H7 (cell line): ENCODE measurements around the gene SMIM3. TPM values are rescaled to one million over a fixed set of nuclear protein-coding genes. Genes with fewer than 3 reads are reported as not detected.
"Not testable (repeated sequence)": the region's sequence is repeated elsewhere in the genome, so short reads cannot be mapped to it uniquely, and the experiment has no call there.

ENCODE experiments used
- DNase-seq: peaks from one replicate; pipeline ENCODE4 v3.0.0; 2012
- H3K27me3 ChIP-seq: 2 replicates; pipeline ENCODE4 v1.6.0; 2011; ENCODE audit warnings: mild to moderate bottlenecking, low read length; ENCODE audit not compliant: control insufficient read depth, insufficient read depth
- H3K36me3 ChIP-seq: replicated peaks from 2 replicates; pipeline ENCODE4 v1.5.1; 2011; ENCODE audit warnings: low read length; ENCODE audit not compliant: control insufficient read depth, insufficient read depth
- H3K4me3 ChIP-seq: 2 replicates; pipeline ENCODE4 v1.5.1; 2011; ENCODE audit warnings: low read depth, mild to moderate bottlenecking, control low read depth, low read length, moderate library complexity; ENCODE audit not compliant: insufficient read depth
- total RNA-seq: library from RNA; depleted of rRNA; stranded (reverse); fragments of >200 nt; shearing (Covaris generic); gene quantifications from 2 replicates; pipeline ENCODE4 v1.2.3, GENCODE V29; 2014; rRNA removed

The SMIM3 gene, protein sequence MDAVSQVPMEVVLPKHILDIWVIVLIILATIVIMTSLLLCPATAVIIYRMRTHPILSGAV
- total RNA-seq: 3.0 and 5.2 TPM in 2 replicates

GRCh38 chr5:150778517-150779396 is at the start of gene SMIM3:
Gene SMIM3 (plus strand): TSS chr5:150778757. CDS start chr5:150795441, 16,684 bp downstream.
- DNase-seq: peak; percentile 91
- Histone ChIP-seq H3K36me3 (no peaks in the 10 kb centered on the region), H3K27me3 (peaks cover 6% of the 10 kb centered on the region), H3K4me3 (peak within 1 kb of the TSS; percentile 75)

DNA sequence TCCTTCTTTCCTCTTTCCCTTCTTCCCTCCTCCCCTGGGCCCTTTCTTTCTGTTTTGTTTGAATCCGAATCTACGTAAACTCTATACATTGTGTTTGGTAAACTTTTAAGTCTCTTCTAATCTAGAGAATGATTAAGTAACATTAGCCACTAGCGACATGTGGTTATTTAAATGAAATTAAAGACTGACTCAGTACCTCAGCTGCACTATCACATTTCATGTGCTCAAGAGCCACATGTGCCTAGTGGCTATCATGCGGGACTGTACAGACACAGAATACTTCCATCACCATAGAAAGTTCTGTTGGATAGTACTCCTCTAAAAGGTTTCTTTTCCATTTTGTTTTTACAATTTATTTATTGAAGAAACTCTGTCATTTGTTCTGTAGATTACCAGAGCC is 48.7 kb upstream of the SMIM3 start:
- H3K4me3 ChIP-seq: no peak overlapping the region
- no peak for DNase-seq
- H3K27me3 ChIP-seq: no peaks in the 10 kb centered on the region
- peaks cover 5% of the 10 kb centered on the region for H3K36me3 ChIP-seq

- DNase-seq: no peak
- H3K36me3 ChIP-seq: peaks cover 5% of the 10 kb centered on the region
- no peaks in the 10 kb centered on the region for H3K27me3 ChIP-seq
- H3K4me3 ChIP-seq: no peak overlapping the region
Observed at GRCh38 chr5:150731669-150732242, 46.8 kb upstream of the SMIM3 start.

DNA sequence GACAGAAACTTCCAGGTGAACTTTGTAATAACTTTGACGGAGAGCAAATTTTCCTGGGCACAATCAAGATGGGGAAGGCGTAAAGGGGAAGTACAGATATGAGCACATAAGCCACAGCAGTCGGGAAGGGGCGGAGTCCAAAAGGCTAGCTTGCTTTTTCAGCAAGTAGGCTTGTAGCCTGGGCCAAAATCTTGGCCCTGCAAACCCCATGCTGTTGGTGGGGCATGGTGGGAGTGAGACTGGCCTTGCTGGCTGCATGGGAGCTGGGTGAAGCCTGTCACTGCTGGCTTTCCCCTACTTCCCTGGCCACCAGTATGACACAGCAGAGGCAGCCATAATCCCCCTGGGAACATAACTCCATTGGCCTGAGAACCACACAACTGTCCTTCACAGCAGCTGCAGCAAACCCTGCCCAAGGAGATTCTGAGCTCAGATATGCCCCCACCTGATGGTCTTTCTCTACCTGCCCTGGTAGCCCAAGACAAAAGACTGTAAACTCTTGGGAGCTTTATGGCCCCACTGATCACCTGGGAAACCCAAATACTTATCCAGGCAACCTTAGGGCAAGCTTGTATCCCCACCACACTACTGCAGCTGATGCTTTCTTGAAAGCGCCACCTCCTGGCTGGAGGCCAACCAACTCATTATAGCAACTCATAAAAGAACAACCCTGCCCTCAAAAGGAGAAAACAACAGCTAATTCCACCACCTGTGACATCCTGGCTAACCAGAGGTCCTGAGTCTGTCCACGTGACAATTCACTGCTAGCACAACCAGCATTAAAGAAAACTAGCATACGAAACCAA is 43.8 kb upstream of the SMIM3 start:
- no peak for DNase-seq
- Histone ChIP-seq H3K36me3 (peaks cover 2% of the 10 kb centered on the region), H3K27me3 (no peaks in the 10 kb centered on the region), H3K4me3 (no peak overlapping the region)

DNA sequence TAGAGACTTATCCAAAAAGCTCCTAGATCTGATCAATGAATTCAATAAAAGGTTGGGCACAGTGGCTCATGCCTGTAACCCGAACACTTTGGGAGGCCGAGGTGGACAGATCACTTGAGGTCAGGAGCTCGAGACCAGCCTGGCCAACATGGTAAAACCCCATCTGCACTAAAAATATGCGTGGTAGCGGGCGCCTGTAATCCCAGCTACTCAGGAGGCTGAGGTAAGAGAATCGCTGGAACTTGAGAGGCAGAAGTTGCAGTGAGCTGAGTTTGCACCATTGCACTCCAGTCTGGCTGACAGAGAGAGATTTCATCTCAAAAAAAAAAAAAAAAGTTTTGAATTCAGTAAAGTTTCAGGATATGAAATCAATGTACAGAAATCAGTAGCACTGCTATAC is 39.7 kb upstream of the SMIM3 start:
- no peaks in the 10 kb centered on the region for H3K27me3 ChIP-seq
- H3K4me3 ChIP-seq: no peak overlapping the region
- H3K36me3 ChIP-seq: no peaks in the 10 kb centered on the region; the same call in 1 of the 2 replicates
- no peak for DNase-seq

DNA sequence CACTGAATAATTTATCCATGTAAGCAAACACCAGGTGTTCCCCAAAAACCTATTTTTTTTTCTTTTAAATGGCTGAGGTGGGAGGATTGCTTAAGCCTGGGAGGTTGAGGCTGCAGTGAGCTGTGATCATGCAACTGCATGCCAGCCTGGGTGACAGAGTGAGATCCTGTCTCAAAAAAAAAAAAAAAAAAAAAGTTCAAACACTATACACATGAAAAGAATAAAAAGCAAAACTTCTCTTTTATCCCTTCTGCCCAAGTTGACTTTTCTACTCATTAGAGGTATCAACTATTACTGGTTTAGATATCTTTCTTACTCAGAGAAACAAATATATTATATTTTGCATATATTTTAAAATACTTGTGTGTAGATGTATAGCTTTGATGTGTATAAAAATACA is 37.6 kb upstream of the SMIM3 start:
- Histone ChIP-seq H3K27me3 (no peaks in the 10 kb centered on the region), H3K36me3 (no peaks in the 10 kb centered on the region; the same call in 1 of the 2 replicates), H3K4me3 (no peak overlapping the region)
- DNase-seq: no peak

DNA sequence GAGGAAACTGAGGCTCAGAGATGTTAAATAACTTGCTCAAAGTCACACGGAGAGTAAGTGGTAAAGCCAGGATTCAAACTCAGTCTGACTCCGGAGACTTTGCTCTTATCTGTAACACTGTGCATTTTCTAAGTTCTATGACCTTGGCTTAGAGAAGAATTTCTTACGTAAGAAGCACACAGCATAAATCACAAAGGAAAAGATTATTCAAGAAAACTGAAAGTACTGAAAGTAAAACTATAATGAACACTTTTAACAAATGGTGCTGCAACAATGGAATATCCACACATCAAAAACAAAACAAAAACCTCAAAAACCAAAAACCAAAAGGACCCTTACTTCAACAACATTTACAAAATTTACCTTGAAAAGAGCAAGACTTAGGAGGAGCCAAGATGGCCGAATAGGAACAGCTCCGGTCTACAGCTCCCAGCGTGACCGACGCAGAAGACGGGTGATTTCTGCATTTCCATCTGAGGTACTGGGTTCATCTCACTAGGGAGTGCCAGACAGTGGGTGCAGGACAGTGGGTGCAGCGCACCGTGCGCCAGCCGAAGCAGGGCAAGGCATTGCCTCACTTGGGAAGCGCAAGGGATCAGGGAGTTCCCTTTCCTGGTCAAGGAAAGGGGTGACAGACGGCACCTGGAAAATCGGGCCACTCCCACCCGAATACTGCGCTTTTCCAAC is 36.0 kb upstream of the SMIM3 start:
- not testable (repeated sequence) for DNase-seq, H3K27me3 ChIP-seq, H3K4me3 ChIP-seq, H3K36me3 ChIP-seq

GRCh38 chr5:150743142-150743488 is 35.4 kb upstream of the SMIM3 start:
- not testable (repeated sequence) for H3K4me3 ChIP-seq, H3K27me3 ChIP-seq, DNase-seq, H3K36me3 ChIP-seq

DNA sequence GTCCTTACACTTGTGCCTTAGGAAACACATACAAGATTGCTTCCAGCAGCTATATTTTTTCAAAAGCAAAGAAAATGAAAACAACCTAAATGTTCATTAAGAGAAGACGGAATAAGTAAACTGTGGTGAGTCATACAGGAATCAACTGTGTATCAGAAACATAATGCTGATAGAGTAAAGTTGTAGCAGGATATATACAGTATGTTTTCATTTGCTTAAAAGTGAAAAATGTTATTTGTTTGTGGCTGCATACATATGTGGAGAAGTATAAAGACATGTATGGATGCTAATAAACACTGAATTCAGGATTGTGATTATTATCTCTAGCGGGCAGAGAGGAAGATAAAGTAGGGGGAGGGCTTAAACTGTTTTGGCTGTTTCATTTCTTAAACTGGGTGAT is 28.1 kb upstream of the SMIM3 start:
- H3K36me3 ChIP-seq: peaks cover 5% of the 10 kb centered on the region
- no peak overlapping the region for H3K4me3 ChIP-seq
- no peak for DNase-seq
- H3K27me3 ChIP-seq: no peaks in the 10 kb centered on the region

DNA sequence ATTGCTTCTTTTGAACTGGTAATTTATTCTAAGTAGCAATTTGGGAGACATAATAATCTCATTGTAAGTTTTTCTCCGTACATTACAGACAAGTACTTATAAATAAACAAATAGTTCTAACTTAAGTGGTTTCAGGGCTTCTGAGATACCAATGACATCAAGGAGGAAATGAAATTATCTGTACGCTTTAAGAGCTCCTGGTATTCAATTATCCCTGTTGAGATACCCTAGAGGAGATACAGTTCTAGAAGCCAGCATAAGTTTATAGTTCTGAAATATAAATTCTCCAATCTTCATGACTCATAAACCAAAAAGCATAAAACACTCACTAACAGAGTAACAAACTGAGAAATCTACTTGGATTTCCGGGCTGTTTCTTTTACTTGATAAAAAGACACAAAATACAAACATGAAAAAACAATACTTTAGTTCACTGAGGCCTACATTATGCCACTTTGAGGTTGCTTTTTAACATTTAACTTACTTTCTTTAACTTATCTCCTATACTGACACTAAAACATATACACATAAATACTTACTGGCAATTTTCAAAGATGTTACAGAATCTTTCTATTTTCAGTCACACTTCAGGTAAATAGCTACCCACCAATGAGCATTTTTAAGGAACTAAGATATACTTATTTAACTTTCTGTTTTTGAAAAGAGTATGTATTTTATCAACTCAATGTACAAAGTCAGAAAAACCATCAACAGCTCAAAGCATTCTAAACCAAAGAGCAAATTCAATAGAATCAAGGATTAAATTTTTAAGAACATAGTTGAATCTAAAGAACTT is 27.3 kb upstream of the SMIM3 start:
- peaks cover 5% of the 10 kb centered on the region for H3K36me3 ChIP-seq
- no peak for DNase-seq

GRCh38 chr5:150753463-150753862 is 25.1 kb upstream of the SMIM3 start:
- Histone ChIP-seq H3K36me3 (peaks cover 5% of the 10 kb centered on the region), H3K4me3 (no peak overlapping the region), H3K27me3 (no peaks in the 10 kb centered on the region)
- DNase-seq: no peak

More for the DNA sequence above, 27.3 kb upstream of the SMIM3 start:
- Histone ChIP-seq H3K4me3 (no peak overlapping the region), H3K27me3 (no peaks in the 10 kb centered on the region)

DNA sequence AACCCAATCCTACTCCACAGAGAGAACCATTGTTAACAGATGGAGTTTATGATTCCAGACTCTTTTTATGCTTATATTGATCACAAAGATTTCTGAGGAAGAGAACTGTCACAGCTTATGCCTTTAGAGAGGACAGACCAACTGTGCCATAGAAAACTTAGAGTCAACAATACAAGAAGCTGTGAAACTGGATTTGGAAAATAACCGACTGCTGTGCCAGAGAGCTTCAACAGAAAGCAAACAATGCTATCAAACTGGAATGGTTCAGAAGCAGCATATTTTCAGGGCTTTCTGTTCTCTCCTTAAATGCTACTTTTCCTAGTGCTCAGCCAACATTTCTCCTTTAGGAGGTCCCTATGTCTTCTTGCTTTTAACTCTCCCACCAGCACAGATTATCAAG is 24.7 kb upstream of the SMIM3 start:
- DNase-seq: no peak
- H3K36me3 ChIP-seq: peaks cover 5% of the 10 kb centered on the region

DNA sequence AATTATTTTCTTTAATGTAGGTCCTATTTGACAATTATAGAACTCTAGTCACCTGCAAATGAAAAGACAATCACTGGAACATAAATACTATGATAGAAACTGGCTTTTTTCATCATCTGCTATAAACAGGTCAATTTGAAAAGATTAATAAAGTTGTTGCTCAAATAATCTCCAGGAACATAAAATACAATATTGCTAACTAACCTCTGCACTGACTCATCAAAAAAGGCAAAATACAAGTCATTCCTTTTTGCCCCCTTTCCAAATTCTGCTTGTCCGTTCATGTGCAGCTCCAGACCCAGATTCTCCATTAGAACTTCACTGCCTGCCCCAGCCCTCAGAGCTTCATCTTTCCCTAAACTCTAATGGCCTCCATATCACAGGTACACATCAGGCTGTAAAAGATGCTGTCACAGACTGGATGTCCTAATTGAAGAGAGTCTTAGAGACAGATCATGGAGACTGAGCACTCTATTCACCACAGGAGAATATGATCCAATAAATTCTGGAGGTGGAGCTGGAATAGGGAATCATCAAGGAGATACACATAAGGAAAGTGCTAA is 21.4 kb upstream of the SMIM3 start:
- no peak for DNase-seq
- Histone ChIP-seq H3K4me3 (no peak overlapping the region), H3K36me3 (peaks cover 5% of the 10 kb centered on the region), H3K27me3 (peaks cover 1% of the 10 kb centered on the region)

More for the DNA sequence above, 24.7 kb upstream of the SMIM3 start:
- Histone ChIP-seq H3K27me3 (no peaks in the 10 kb centered on the region), H3K4me3 (no peak overlapping the region)
